GM12872 (cell line): ENCODE measurements around the gene SLC2A8.

ENCODE experiments used
- TF ChIP-seq, protein P1 (sequence below): IDR thresholded peaks from 3 replicates; pipeline ENCODE4 v1.5.1; 2011; ENCODE audit warnings: low read depth, mild to moderate bottlenecking, low read length, moderate library complexity; ENCODE audit not compliant: insufficient read depth

SLC2A8 gene

DNA sequence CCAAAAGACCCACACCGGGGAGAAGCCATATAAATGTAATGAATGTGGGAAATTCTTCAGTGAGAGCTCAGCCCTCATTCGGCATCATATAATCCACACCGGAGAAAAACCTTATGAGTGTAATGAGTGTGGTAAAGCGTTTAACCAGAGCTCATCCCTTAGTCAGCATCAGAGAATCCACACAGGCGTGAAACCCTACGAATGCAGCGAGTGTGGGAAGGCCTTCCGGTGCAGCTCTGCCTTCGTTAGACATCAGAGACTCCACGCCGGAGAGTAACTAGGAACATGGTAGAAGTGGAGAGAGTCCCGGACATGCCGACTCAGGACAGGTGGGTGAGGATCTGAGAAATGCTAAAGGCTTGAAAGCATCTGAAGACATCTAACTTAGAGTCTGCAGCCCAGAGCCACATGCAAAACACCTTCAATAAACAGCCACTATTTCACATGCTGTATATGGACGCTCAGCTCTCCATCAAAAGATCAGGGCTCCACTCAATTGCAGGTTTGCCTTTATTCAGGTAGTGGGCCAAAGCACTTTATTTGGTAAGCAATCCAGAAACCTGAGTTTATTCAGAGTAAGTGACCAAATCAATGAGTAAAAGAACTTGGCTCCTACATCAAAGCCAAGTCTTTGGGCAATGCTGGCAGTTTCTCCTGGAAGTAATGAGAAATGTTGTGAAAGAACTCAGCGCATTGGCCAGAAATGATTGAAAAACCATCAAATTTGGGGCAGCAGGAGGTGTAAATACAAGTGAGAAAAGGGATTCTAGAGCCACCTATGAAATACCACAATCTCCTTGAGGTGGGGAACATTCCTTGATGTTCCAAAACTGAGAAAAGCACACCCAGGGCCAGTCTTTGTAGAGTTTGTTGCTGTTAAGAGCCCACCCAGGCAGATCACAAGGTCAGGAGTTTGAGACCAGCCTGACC is 48.2 kb downstream of the SLC2A8 start:
- TF ChIP-seq, protein P1, sequence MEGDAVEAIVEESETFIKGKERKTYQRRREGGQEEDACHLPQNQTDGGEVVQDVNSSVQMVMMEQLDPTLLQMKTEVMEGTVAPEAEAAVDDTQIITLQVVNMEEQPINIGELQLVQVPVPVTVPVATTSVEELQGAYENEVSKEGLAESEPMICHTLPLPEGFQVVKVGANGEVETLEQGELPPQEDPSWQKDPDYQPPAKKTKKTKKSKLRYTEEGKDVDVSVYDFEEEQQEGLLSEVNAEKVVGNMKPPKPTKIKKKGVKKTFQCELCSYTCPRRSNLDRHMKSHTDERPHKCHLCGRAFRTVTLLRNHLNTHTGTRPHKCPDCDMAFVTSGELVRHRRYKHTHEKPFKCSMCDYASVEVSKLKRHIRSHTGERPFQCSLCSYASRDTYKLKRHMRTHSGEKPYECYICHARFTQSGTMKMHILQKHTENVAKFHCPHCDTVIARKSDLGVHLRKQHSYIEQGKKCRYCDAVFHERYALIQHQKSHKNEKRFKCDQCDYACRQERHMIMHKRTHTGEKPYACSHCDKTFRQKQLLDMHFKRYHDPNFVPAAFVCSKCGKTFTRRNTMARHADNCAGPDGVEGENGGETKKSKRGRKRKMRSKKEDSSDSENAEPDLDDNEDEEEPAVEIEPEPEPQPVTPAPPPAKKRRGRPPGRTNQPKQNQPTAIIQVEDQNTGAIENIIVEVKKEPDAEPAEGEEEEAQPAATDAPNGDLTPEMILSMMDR, result no peak

DNA sequence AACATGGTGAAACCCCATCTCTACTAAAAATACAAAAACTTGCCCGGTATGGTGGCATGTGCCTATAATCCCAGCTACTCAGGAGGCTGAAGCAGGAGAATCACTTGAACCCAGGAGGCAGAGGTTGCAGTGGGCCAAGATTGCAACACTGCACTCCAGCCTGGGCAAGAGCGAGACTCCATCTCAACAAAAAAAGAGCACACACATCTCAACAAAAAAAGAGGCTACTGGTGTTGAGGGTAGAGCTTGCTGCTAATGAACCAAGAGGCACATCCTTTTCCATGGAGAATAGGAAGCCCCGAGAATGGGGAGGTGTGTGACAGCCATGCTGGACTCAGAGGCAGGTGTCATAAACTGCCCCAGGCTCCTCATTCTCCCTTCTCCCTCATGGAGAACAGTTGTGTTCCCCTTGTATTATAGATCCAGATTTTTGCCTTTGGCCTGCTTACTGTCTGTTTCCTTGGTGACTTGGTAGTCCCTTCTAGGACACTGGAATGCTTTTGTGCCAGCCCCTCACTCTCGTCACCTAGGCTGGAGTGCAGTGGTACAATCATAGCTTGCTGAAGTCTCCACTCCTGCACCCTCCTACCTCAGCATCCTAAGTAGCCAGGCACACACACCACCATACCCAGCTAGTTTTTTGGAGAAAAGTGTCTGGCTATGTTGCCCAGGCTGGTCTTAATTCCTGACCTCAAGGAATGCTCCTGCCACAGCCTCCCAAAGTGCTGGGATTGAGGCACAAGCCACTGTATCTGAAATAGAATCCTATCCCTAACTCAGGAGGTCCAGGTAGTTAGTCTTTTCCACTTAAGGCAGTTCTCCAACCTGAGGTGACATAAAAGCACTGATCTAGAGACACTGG is 49.1 kb downstream of the SLC2A8 start:
- TF ChIP-seq, protein P1, result no peak

DNA sequence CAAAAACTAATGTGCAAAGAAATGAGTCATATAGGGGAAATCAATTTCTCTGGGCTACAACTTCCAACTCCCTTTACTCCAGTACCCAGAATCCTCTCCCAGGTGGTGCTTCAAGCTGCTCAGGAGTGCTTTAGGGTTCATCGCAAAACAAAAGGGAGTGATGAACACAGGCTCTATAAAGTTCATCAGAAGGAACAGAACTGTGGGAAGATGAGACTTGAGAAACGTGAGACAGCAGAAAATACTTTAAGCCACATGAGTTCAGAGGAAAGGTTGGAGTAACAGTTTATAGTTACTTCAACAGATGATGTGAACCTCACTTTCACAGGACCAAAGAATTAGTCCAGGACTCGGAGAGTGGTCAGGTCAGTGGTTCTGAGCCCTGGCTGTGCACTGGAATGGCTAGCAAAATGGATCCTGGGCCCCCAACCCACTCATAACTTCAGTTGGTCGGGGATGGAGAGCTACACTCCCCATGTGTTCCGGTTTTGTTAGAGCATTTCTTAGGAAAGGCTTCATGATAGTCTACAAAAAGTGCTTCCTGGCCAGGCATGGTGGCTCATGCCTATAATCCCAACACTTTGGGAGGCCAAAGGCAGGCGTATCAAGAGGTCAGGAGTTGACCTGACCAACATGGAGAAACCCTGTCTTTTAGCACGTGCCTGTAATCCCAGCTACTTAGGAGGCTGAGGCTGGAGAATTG is 49.9 kb downstream of the SLC2A8 start:
- TF ChIP-seq, protein P1, result no peak

DNA sequence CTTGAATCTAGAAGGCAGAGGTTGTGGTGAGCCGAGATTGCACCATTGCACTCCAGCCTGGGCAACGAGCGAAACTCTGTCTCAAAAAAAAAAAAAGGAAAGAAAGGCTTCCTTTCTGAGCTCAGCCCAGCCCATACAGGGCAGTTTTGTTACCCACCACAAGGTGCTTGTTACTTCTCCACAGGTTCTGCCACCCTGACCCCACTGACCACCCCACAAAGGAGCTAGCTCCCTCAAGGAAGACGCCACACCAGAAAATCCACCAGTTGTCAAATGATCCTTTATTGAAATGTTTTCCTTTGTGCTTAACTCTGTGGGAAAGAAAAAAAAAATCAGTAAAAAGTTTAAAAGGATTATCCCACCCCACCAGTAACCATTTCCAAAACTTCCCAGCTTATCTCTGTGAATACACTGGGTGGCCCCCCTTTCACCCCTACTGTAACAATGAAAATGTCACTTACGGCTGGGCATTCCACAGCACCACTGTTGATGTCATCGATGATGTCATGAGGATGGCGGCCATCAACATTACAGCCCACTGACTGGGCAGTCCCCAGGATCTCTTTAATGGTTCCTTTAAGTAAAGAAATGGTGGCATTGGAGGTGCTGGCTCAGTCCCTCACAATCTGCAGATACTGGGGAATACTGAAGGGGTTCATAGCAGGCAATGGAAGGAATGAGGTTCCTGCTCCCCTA is 50.6 kb downstream of the SLC2A8 start:
- TF ChIP-seq, protein P1, result no peak

DNA sequence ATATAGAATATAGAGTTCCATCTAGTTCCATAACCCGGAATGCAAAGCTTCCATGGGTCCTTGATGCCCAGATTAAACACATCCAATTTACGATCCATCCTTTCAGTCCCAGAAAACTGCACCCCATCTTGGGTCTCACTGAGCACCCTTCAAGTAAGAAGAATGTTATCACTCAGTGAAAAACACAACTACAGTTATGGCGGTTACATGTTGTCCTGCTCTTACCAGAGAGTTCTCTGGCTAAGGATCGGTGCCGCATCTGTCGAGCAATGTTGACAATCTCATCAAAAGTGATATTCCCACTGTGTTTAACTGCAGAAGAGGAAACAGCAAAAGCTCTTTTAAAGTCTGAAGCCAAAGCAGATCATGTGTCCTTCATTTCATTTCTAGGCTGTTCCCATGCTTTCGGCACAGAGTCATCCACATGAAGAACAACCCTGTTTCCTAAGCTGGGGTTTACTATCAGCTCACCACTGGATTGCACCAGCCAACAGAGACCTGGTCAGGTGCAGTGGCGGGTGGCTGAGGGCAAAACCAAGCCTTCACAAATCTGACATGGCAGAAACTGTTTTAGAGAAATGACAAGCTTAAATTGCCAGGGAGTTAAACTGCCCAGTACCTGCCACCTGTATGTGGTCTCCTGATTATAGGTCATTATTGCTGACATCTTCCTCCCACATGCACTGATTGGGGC is 51.3 kb downstream of the SLC2A8 start:
- TF ChIP-seq, protein P1, result no peak

DNA sequence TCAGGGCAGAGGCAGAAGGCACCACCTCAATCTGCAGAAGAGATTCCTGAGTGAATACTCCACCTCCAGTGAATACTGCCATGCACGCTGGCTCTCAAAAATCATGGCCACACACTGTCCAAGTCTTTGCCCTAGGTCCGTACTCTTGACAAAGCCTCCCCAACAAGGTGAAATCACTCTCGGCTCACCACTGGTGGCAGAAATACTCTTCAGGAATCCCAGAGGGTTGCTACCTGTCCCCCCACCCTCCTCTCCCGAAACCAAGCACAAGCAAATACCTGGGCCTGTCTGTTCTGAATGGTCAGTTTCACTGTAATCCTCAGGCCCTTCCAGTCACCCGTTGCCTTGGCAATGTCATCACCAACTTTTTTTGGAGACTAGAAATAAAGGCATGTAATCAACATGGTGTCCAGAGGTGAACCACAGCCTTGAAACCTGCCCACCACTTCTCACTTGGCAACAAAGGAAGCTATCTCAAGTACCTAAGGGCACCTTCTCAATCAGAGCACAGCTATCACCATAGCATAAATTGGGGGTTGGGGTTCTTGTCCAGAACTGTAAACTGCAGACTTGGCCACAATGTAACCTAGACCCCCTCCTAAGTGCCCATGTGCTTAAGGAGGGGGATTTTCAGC is 52.5 kb downstream of the SLC2A8 start:
- TF ChIP-seq, protein P1, result no peak
